CD4-positive, alpha-beta T cell treated with Interleukin-4 for 4 hours (primary cell): Measurements from ENCODE around the gene HHEX.

Source experiments
- DNase-seq: peaks from one replicate; pipeline ENCODE4 v3.0.0-alpha.2; 2020

Gene HHEX

GRCh38 chr10:92695679-92696605 is 6.2 kb downstream of the HHEX start:
- no peak for DNase-seq

DNA sequence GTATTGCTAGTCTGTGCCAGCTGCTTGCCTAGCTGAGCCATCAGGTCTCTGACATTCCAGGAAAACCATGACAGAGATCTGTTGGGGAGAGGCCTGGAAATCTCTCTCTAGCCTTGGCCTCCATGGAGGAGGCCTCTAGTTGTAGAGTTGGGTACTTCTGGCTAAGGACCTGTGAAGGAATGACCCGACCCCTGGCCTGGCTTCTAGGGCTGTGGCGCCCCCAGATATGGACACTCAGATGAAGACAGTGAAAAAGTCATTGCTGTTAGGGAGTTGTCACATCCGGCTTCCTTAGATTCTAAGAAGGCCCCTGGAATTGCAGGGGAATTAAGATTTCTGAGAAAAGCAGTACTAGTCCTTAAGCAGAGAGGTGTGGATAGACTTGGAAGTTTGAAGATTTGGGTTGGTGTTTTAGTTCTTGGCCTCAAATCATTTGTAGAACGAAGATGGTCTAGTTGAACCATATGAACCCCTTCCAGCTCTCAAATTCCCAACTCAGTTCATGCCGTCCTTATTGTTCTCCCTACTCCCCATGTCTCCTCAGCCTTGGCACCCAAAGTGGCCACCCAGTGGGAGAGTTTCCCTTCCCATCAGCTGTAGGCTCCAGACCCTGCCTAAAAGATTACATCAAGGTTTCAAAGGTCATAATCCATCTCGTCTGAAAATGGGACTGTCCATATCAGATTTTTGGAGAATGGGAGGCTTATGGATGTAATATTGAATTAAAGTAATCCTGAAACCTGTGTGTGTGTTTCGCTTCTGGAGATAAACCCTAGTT is 7.0 kb downstream of the HHEX start:
- no peak for DNase-seq

DNA sequence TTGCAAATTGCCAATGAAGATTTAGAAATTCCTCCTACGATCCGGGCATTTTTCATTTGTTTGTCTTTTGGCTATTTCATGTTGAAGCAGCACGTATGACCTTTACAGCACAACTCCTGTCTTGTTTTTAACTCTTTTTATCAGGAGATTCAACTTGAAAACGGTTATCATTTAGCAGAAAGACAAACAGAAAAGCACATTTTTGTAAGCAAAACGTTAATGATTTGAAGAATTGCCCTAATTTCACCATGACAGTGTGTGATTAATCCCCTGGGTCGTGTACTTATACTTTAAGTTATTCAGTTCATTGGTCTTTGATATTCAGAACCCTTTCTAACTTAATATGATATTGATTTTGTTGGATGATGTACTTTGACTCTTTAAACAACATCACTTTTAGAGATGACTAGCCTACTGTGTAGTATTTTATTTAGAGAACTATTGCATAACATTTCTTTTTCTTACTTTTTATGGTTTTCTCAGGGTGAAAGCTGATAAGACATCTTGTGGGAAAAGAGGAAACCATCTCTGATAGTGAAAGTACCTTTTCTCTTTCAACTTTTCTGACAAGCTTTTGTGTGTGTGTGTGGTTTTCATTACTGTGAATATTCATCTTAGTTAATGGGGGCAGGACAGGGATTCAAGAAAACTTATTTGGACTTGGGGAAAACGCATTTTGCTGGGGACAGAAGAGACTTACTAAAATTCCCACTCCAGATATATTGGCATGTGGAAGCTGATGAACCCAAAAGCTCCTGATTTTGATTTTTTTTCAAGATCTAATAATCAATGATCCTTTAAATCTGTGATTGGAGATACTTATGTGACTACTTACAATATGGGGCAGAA is 8.1 kb downstream of the HHEX start:
- no peak for DNase-seq

GRCh38 chr10:92699193-92699517 is 9.4 kb downstream of the HHEX start:
- no peak for DNase-seq

DNA sequence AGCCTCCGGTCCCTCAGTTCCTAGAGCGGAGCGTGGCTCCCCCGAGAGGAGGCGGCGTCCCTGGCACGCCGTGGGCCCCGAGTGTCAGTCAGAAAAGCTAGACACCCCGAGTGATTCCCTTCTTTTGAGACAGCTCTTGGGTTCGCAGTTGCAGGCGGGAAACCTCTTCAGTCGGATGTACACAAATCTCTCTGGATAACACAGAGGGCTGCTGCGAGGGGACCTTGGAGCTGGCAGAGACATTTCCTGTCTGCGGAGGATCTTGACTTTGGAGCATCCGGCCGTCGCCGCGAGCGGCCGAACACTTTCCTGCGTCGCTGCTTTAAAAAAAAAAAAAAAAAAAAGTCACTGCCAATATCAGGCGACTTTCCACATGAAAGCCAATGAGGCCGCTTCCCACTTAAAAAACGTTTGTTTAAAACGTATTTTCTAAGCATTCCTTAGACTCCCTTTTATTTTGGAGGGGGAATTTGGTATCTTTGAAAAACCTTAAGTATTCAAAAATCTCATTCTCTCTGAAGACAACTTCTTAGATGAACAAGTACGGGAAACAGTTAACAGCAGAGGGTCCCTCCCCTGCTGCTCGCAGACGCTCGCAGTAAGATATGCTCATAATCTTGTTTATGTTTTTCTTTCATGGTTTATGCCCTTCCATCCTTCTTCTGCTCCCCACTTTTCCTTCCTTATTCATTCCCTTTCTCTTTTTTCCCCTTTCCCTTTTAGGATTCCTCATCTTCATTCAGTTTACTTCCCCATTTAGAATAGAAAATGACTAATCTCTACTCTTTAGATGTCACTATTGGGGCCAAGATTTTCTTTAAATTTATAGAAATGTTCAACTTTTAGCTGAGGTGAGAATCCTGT is 10.0 kb downstream of the HHEX start:
- DNase-seq = no peak

GRCh38 chr10:92702301-92702916 is 12.7 kb downstream of the HHEX start:
- no peak for DNase-seq

GRCh38 chr10:92712016-92712889 is 22.5 kb downstream of the HHEX start:
- DNase-seq = no peak

DNA sequence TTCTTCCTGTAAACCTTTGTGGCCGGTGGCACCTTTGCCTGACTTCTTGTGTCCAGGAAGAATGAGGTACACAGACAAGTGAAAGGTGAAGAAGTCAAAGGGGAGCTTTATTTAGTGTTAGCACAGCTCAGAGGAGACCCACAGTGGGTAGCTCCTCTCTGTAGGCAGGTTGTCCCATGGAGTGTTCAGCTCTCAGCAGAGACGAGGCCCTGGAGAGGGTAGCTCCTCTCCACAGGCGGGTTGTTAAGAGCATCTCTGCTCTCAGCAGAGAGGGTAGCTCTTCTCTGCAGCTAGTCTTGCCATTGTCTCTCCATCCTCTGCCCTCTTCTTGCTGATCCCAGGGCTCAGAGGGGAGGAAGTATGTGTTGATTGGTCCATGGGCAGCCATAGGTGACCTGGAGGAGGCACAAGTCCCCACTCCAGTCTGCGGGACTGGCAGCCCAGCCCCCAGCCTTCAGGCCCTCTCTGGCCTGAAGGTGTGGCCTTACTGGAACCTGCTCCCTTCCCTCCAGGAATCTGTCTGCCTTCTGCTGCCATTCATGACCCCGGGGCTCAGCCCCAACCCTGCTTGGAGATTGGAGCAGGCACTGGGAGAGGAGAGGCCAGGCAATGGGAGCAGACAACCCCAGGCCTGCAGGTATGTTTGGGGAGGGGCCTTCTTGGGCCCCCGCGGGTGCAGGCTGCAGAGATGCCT is 24.5 kb downstream of the HHEX start:
- DNase-seq = no peak

DNA sequence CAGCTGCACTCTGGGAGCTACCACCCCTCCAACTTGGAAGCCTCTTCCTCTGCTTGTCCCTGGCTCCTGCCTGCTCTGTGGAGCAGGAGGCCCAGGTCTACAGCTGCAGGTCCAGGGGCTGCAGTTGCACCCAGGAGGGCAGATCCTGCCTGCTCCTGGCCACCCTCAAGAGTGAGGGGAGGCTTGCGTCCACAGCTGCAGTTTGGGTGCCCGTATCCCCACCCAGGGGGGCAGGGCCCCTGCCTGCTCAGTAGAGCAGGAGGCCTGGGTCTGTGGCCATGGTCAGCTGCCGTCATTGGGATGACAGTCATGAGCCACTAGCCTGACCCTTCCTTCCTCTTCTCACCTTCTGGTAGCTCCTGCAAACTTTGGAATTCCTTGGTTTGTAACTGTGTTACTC is 25.1 kb downstream of the HHEX start:
- no peak for DNase-seq

- no peak for DNase-seq
Measured at GRCh38 chr10:92719991-92720830, 30.5 kb downstream of the HHEX start.

DNA sequence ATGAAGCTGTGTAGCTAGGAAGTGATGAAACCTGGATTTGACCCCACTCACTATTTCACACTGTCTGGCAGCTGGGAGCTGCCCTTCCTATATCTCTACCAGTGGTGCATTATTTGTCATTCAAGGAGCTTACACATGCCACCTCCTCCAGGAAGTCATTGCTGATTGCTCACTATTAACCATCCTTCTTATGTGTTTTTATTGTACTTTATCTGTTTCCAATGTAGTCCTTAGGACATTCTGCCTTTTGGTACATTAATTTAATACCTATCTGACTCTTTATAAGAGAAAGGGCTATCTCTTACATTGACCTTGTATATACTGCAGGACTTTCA is 31.0 kb downstream of the HHEX start:
- no peak for DNase-seq

DNA sequence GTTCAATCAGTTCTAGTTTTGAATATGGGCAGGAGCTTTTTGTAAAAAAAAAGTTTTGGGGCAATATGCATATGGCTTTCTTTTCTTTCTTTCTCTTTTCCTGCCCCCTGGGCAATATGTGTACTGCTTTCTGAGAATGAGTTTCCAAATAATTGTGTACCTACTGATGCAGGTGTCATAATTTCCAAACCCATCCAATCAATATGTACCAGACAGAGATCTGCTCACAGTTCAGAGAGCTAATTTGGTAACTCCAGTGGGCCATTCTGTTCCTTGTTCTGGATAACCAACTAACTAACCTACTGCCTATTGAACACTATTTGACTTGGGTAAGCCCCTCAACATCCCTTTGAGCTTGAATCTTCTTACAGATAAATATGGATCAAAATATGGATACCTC is 32.6 kb downstream of the HHEX start:
- no peak for DNase-seq

GRCh38 chr10:92727141-92727540 is 37.4 kb downstream of the HHEX start:
- no peak for DNase-seq

DNA sequence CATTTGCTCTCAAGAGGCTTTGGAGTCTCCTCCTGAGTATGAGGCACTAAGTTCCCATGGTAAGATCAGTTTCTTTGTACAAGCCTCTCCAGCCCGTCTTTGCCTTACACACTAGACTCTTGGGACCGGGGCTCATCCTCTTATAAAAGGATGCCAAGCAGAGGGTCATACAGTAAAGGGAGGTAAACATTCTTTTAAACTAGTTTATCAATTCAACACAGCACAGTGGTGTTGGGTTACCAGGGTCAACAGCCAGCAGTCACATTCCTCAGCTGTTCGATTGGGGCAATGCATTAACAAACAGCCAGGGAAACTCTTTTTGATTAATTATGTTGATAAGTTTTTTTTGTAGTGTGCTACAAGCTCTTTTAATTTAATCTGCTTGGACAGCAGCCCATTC is 37.8 kb downstream of the HHEX start:
- DNase-seq = no peak

DNA sequence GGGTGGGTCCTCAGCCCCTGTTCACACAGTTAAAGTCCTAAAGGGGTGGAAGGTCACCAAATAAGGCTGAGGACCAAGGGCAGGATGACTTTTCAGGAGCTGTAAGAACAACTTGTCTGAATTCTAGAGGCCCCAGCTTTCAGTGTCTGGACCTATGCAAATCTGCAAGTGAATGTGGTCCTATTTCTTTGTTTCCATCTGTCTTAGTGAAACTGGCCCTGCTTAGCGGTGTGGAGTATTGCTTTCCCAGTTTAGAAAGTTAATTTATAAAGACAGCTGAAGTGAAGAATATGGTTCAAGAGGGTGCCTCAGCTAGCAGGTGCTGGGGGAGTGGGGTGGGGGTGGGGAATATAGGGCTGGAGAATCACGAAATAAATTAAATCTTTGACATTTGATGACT is 40.1 kb downstream of the HHEX start:
- no peak for DNase-seq

- no peak for DNase-seq
Measured at GRCh38 chr10:92732958-92733357, 43.2 kb downstream of the HHEX start.

DNA sequence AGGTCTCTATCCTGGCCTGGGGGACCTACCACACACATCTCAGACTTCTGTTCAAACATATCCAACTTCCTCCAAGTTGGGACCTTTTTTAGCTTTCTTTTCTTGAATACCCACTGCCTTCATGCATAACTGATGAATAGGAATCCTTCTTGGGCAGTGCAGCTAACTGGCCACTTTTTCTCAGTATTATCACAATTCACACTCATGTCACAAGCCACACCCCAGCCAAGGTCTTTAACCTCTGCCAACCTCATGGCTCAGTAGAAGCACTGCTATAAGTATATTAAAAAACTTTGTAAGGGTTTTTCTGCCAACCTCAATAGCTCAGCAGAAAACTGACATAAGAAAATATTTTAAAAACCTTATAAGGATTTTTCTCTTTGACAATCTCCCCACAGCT is 44.5 kb downstream of the HHEX start:
- no peak for DNase-seq

- DNase-seq = no peak
Measured at GRCh38 chr10:92735938-92736337, 46.2 kb downstream of the HHEX start.

GRCh38 chr10:92737484-92737883 is 47.7 kb downstream of the HHEX start:
- no peak for DNase-seq
